K562 (cell line): Measurements from ENCODE around the gene SH3PXD2B. TPM values are rescaled to one million over a fixed set of nuclear protein-coding genes. Genes with fewer than 3 reads are reported as not detected.

Source experiments
- ATAC-seq: fragments of 200-7000 bp; cut with Tn5 transposase; 3 replicates; pipeline ENCODE4 v1.9.1; 2020; ENCODE audit warnings: moderate library complexity
- BruUV-seq: library from RNA; stranded (reverse); fragments of 400-500 nt; replicated peaks from 2 replicates; lab custom pipeline; 2021; lab: Mats Ljungman, UMichigan
- CTCF ChIA-PET: fragments of 300-600 bp; formaldehyde crosslinking; extraction: SDS; loops from one replicate; lab custom pipeline; 2021; ENCODE audit warnings: low intra/inter-chr PET ratio; lab: Yijun Ruan, JAX
- POLR2A ChIA-PET: fragments of 300-600, 350-650 bp; sonication (Branson Sonifier 250); formaldehyde crosslinking; extraction: SDS; loops from one replicate; lab custom pipeline; 2021; ENCODE audit warnings: antibody characterized with exemption, inconsistent platforms; lab: Yijun Ruan, JAX
- DNase-seq, 4 experiments: peaks; one replicate each; pipeline versions ENCODE4 v3.0.0 to v3.0.0-alpha.2; 2011 to 2018; ENCODE audit warnings: low spot score in 3 of 4, mixed read lengths in 3 of 4; ENCODE audit errors: extremely low read depth in 1 of 4
- FAIRE-seq: peaks from 2 replicates; lab custom pipeline; 2011; peaks lifted over from hg19 to GRCh38; lab: Jason Lieb, UNC
- H2AFZ ChIP-seq: 2 replicates; pipeline ENCODE4 v1.6.0; 2011; ENCODE audit warnings: low read depth, low read length, control low read depth, inconsistent platforms
- H3K27ac ChIP-seq: fragments of 200-600 bp; 3 replicates; pipeline ENCODE4 v1.8.0; 2011; ENCODE audit warnings: low read depth, mild to moderate bottlenecking, control low read depth, inconsistent platforms, low read length, moderate library complexity, mixed read lengths; ENCODE audit errors: extremely low read depth
- H3K27me3 ChIP-seq, 2 experiments: fragments of 300-600 bp in 1 of 2; 2 replicates in 1 of 2; 3 replicates in 1 of 2; pipeline versions ENCODE4 v1.6.0 to v1.8.0; 2011; ENCODE audit warnings: inconsistent platforms in 2 of 2, low read length in 2 of 2, mild to moderate bottlenecking in 1 of 2, mixed read lengths in 1 of 2, moderate library complexity in 1 of 2; ENCODE audit not compliant: control insufficient read depth in 2 of 2, insufficient read depth in 2 of 2
- H3K36me3 ChIP-seq: fragments of 300-600 bp; 3 replicates; pipeline ENCODE4 v1.8.0; 2011; ENCODE audit warnings: mild to moderate bottlenecking, low read length, inconsistent platforms; ENCODE audit not compliant: control insufficient read depth, insufficient read depth
- H3K4me1 ChIP-seq, 2 experiments: fragments of 200-600 bp in 1 of 2; replicated peaks in 1 of 2; 2 replicates in 1 of 2; 3 replicates in 1 of 2; pipeline versions ENCODE4 v1.5.1 to v1.8.0; 2011; ENCODE audit warnings: inconsistent platforms in 2 of 2, low read length in 2 of 2, mild to moderate bottlenecking in 1 of 2, mixed read lengths in 1 of 2, moderate library complexity in 1 of 2; ENCODE audit not compliant: control insufficient read depth in 2 of 2, insufficient read depth in 2 of 2
- H3K4me2 ChIP-seq: 2 replicates; pipeline ENCODE4 v1.6.1; 2011; ENCODE audit warnings: low read length, control low read depth, inconsistent platforms, mixed read lengths; ENCODE audit not compliant: insufficient read depth
- H3K4me3 ChIP-seq: fragments of 200-600 bp; sonication (generic), shearing (Covaris generic); 2 replicates; pipeline ENCODE4 v1.5.1; 2016; ENCODE audit warnings: control low read depth, inconsistent platforms
- H3K79me2 ChIP-seq: fragments of 200-600 bp; 3 replicates; pipeline ENCODE4 v1.8.0; 2011; ENCODE audit warnings: low read length, inconsistent platforms; ENCODE audit not compliant: control insufficient read depth, insufficient read depth
- H3K9ac ChIP-seq, 2 experiments: 2 replicates each; pipeline versions ENCODE4 v1.6.0 to v1.6.1; 2011; ENCODE audit warnings: low read depth in 2 of 2, low read length in 2 of 2, control low read depth in 1 of 2, inconsistent platforms in 1 of 2, mild to moderate bottlenecking in 1 of 2, mixed read lengths in 1 of 2; ENCODE audit not compliant: insufficient read depth in 1 of 2
- H3K9me1 ChIP-seq: one replicate; pipeline ENCODE4 v1.6.0; 2011; ENCODE audit warnings: inconsistent platforms, mild to moderate bottlenecking, low read length, moderate library complexity; ENCODE audit not compliant: control insufficient read depth, insufficient read depth
- H3K9me3 ChIP-seq: replicated peaks from 2 replicates; pipeline ENCODE4 v1.5.1; 2011; ENCODE audit warnings: low read depth, low read length, inconsistent platforms; ENCODE audit not compliant: control insufficient read depth, insufficient read depth
- H4K20me1 ChIP-seq: replicated peaks from 2 replicates; pipeline ENCODE4 v1.6.1; 2011; ENCODE audit warnings: low read length, inconsistent platforms, mixed read lengths; ENCODE audit not compliant: control insufficient read depth, insufficient read depth
- BRD4 ChIP-seq: fragments of 200-600 bp; sonication (generic); IDR thresholded peaks from 2 replicates; pipeline ENCODE4 v1.6.1; 2017; ENCODE audit warnings: inconsistent platforms
- FOXO4 ChIP-seq: fragments of 450-650 bp; formaldehyde crosslinking; IDR thresholded peaks from 2 replicates; pipeline ENCODE4 v1.4.0; 2020; ENCODE audit warnings: mild to moderate bottlenecking, moderate library complexity
- MNT ChIP-seq, 2 experiments: fragments of 450-650 bp; conservative IDR thresholded peaks; 2 replicates each; pipeline ENCODE4 v1.6.1; 2017; ENCODE audit warnings: mild to moderate bottlenecking in 2 of 2, moderate library complexity in 2 of 2
- NFIC ChIP-seq: fragments of 450-650 bp; IDR thresholded peaks from 2 replicates; pipeline ENCODE4 v1.6.1; 2017; ENCODE audit warnings: mild to moderate bottlenecking, inconsistent platforms
- PHF21A ChIP-seq: fragments of 450-650 bp; IDR thresholded peaks from 2 replicates; pipeline ENCODE4 v1.6.1; 2017; ENCODE audit warnings: low read depth, borderline replicate concordance
- RBM25 ChIP-seq: fragments of 200-400 bp; formaldehyde crosslinking; IDR thresholded peaks from 2 replicates; pipeline ENCODE4 v1.6.1; 2018; ENCODE audit warnings: low read length, low read depth, moderate library complexity; ENCODE audit not compliant: severe bottlenecking
- SRSF7 ChIP-seq: fragments of 200-400 bp; formaldehyde crosslinking; optimal IDR thresholded peaks from 2 replicates; pipeline ENCODE3; 2017; ENCODE audit warnings: mild to moderate bottlenecking, low read depth, low read length
- STAG1 ChIP-seq: sonication (generic); formaldehyde crosslinking; IDR thresholded peaks from 2 replicates; pipeline ENCODE4 v1.5.0; 2020; ENCODE audit warnings: missing genetic modification reagents, borderline replicate concordance
- STAT5A ChIP-seq: IDR thresholded peaks from 2 replicates; pipeline ENCODE4 v1.6.1; 2012; ENCODE audit warnings: low read length, inconsistent platforms, borderline replicate concordance
- TAL1 ChIP-seq: fragments of 450-650 bp; IDR thresholded peaks from 2 replicates; pipeline ENCODE4 v1.6.1; 2016; ENCODE audit warnings: mild to moderate bottlenecking
- TBL1XR1 ChIP-seq, 2 experiments: IDR thresholded peaks; 2 replicates each; pipeline ENCODE4 v1.6.1; 2012; ENCODE audit warnings: improper control_type of control experiment in 2 of 2, low read length in 2 of 2, mild to moderate bottlenecking in 1 of 2
- ZBTB1 ChIP-seq: sonication (generic); formaldehyde crosslinking; IDR thresholded peaks from 2 replicates; pipeline ENCODE4 v1.8.1; 2023; ENCODE audit warnings: missing genetic modification reagents, low read depth, mild to moderate bottlenecking, borderline replicate concordance
- ZBTB26 ChIP-seq: fragments of 450-650 bp; formaldehyde crosslinking; IDR thresholded peaks from 2 replicates; pipeline ENCODE4 v1.4.0; 2022; ENCODE audit warnings: missing genetic modification characterization
- ZNF263 ChIP-seq: sonication (generic); formaldehyde crosslinking; IDR thresholded peaks from 2 replicates; pipeline ENCODE4 v1.8.0; 2022; ENCODE audit warnings: mild to moderate bottlenecking, missing genetic modification reagents, borderline replicate concordance
- WGBS: fragments of 100-300 bp; shearing (Covaris generic); methylation state at CpG from one replicate; pipeline ENCODE4 v1.1.6; 2016; ENCODE audit warnings: low coverage, mixed read lengths; ENCODE audit not compliant: insufficient coverage; ENCODE audit errors: missing lambda C conversion rate; 5-methylcytosine and 5-hydroxymethylcytosine counted together
- in situ Hi-C: fragments of 300-500 bp; cut with MboI; formaldehyde crosslinking; loops from 4 replicates; pipeline ENCODE4 v1.15.0; 2018; ENCODE audit warnings: inconsistent platforms, mixed read lengths
- intact Hi-C: fragments of 100-400 bp; cut with micrococcal nuclease; formaldehyde crosslinking; loops from 2 replicates; pipeline ENCODE4 v1.14.2; 2022
- polyA plus RNA-seq, 8 experiments: library from polyadenylated mRNA; depleted of rRNA in 4 of 8; stranded (reverse) in 5 of 8; unstranded in 3 of 8; fragments of >200 nt; fragmentation: Nextera tagmentation in 2 of 8; fragmentation: Illumina TruSeq in 1 of 8; extraction: Ambion mirVana in 2 of 8; extraction: Trizol in 1 of 8; gene quantifications; 2 replicates each; pipeline versions ENCODE4 v1.2.1 to v1.2.3, GENCODE V29; 2011 to 2014; ENCODE audit warnings: inconsistent platforms in 1 of 8, missing spikeins in 1 of 8
- total RNA-seq, 7 experiments: library from RNA; depleted of rRNA in 6 of 7; stranded (reverse); fragments of >200 nt in 6 of 7; fragmentation: Illumina TruSeq in 2 of 7; extraction: Trizol in 2 of 7; gene quantifications; 2 replicates each; pipeline versions ENCODE4 v1.2.1 to v1.2.3, GENCODE V29; 2011 to 2021; ENCODE audit warnings: low replicate concordance in 1 of 7

The SH3PXD2B gene
- total and polyA plus RNA-seq, 9 of the 15 experiments (the other 6 are each of a cell fraction or from before 2014, with no cell fraction given): 0.04 to 0.66 (median 0.19) TPM

GRCh38 chr5:172344855-172345409 is 109.4 kb downstream of the SH3PXD2B start:
- Histone ChIP-seq H3K9me3 (no peaks in the 10 kb centered on the region), H3K36me3 (no peaks in the 10 kb centered on the region), H3K9ac (no peak overlapping the region), H4K20me1 (no peaks in the 10 kb centered on the region)
- POLR2A ChIA-PET: interaction anchor here (1.8 kb wide), 1 partner anchor 10 kb away, joined by 4 read pairs; no protein-coding TSS in a partner anchor
- no peak for FAIRE-seq
- no peak for TF ChIP-seq RBM25
- no peak for TF ChIP-seq FOXO4 (CRISPR knock-in tag)
- no peak for TF ChIP-seq ZBTB1 (CRISPR knock-in tag)
- TF ChIP-seq STAG1 (CRISPR knock-in tag): no peak
- no peak for TF ChIP-seq PHF21A
- TF ChIP-seq TBL1XR1 (IDR thresholded peaks at IDR 0.05; ENCODE audit: low read length in 2 of 2): no peak
- TF ChIP-seq ZBTB26 (CRISPR knock-in tag): 0 out of 2 replicates have a peak, but pooled peaks have one; percentile 27
- TF ChIP-seq SRSF7: no peak
- no peak for TF ChIP-seq MNT (conservative IDR thresholded peaks at IDR 0.05)
- TF ChIP-seq BRD4: no peak
- no peak for TF ChIP-seq STAT5A
- TF ChIP-seq NFIC: peak; percentile 48
- no peak for TF ChIP-seq ZNF263 (CRISPR knock-in tag)
- TF ChIP-seq TAL1: no peak
- TF ChIP-seq, all 486 proteins: peak for 2
- Histone ChIP-seq H3K27ac (no peak overlapping the region), H3K9me1 (no peaks in the 10 kb centered on the region), H3K79me2 (no peaks in the 10 kb centered on the region), H3K4me2 (no peak overlapping the region), H2AFZ (no peak overlapping the region), H3K27me3 (peaks cover 24 to 63% of the 10 kb centered on the region in 2 experiments; a peak in 4 of 5 replicates), H3K4me1 (no peaks in the 10 kb centered on the region), H3K4me3 (no peak overlapping the region)
- BruUV-seq: no TSS peak
- intact Hi-C loops (no loop called here), in situ Hi-C loops (no loop called here)
- CTCF ChIA-PET: no interaction called here
- ATAC-seq: no peak
- WGBS: 5% methylated on average over 3 of the region's 3 CpGs
- DNase-seq: no peak
